Measurements from ENCODE around the gene KNL1.
"Not testable (repeated sequence)": the region's sequence is repeated elsewhere in the genome, so short reads cannot be mapped to it uniquely, and the experiment has no call there.

Gene KNL1, protein sequence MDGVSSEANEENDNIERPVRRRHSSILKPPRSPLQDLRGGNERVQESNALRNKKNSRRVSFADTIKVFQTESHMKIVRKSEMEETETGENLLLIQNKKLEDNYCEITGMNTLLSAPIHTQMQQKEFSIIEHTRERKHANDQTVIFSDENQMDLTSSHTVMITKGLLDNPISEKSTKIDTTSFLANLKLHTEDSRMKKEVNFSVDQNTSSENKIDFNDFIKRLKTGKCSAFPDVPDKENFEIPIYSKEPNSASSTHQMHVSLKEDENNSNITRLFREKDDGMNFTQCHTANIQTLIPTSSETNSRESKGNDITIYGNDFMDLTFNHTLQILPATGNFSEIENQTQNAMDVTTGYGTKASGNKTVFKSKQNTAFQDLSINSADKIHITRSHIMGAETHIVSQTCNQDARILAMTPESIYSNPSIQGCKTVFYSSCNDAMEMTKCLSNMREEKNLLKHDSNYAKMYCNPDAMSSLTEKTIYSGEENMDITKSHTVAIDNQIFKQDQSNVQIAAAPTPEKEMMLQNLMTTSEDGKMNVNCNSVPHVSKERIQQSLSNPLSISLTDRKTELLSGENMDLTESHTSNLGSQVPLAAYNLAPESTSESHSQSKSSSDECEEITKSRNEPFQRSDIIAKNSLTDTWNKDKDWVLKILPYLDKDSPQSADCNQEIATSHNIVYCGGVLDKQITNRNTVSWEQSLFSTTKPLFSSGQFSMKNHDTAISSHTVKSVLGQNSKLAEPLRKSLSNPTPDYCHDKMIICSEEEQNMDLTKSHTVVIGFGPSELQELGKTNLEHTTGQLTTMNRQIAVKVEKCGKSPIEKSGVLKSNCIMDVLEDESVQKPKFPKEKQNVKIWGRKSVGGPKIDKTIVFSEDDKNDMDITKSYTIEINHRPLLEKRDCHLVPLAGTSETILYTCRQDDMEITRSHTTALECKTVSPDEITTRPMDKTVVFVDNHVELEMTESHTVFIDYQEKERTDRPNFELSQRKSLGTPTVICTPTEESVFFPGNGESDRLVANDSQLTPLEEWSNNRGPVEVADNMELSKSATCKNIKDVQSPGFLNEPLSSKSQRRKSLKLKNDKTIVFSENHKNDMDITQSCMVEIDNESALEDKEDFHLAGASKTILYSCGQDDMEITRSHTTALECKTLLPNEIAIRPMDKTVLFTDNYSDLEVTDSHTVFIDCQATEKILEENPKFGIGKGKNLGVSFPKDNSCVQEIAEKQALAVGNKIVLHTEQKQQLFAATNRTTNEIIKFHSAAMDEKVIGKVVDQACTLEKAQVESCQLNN (N-terminal part only)
- 2.1 to 4.3 reads per million in 2 experiments for total RNA-seq

DNA sequence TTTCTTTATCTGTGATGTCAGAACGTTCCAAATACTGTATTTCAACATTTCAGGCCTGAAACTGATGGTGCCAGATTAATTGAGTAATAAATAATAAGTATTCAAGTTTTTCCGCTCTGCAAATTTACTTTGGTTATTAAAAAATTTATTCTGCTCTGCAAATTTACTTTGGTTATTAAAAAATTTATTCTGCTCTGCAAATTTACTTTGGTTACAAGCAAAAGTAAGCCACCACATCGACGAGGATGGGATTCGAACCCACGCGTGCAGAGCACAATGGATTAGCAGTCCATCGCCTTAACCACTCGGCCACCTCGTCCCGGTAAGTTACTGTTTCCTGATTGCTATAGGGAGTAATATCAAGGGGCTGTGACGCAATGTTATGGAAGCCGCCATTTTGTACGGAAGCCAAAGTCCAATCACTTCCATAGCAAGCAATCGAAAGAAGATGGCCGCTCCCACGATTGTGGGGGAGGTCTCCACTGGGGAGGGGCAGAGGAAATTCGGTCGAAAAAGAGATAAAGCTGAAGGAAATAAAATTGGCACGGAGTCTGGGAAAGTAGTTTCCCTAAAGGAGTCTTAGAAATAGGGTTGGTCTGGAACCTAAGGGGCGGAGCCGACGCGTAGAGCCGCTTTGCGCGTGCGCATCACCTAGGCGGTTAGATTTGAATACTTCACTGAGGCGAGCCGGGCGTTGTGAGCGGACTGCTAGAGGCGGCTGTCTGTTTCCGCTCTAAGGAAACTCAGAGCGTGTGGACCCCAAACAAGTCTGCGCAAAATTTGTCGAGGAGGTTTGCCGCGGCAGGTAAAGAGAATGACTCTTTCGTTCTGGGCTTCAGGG lies at the start of gene KNL1:
Gene KNL1 (plus strand): TSS at position 662 of the 841 bp plus-strand sequence. CDS start 8,683 bp downstream, outside the sequence.
- DNase-seq (ENCODE audit: low read depth): peak; percentile 76

- no peak for DNase-seq (ENCODE audit: low read depth)
Measured at GRCh38 chr15:40545457-40545856, 48.6 kb upstream of the KNL1 start.

DNA sequence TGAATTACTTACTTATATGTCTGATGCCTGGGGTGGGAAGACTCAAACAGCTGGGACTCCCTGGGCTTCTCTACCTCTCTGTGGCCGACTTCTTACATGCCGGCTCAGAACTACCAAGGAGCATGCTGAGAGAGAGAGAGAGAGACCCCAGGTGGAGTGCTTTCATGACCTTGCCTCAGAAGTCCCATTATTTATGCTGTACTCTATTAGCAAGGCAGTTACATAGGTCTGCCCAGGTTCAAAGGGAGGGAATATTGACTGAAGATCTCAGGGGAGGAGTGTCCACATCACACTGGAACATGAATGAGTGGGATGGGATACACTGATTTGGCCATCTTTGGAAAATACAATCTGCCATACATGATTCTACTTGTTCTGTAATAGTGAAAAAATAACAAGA lies 45.4 kb upstream of the KNL1 start:
- DNase-seq (ENCODE audit: low read depth): no peak

DNA sequence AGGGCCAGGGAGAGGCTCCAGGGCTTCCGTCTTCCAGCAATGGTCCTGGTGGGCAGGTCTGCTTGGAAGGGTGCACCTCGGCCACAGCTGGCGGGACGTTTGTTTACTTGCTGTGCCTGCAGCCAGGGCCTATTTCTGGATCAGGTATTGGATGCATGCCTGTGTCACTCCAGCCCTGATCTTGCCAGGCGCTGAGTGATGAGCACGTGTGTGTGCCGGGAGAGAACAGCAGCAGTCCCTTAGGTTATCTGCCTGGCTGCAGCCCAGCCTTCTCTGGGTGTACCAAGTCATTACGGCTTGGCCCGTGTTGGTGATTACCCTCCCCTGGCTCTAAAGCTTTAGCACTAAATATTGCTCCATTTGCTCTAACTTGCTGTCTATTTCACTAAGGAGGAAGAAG lies 44.2 kb upstream of the KNL1 start:
- DNase-seq (ENCODE audit: low read depth): no peak

DNA sequence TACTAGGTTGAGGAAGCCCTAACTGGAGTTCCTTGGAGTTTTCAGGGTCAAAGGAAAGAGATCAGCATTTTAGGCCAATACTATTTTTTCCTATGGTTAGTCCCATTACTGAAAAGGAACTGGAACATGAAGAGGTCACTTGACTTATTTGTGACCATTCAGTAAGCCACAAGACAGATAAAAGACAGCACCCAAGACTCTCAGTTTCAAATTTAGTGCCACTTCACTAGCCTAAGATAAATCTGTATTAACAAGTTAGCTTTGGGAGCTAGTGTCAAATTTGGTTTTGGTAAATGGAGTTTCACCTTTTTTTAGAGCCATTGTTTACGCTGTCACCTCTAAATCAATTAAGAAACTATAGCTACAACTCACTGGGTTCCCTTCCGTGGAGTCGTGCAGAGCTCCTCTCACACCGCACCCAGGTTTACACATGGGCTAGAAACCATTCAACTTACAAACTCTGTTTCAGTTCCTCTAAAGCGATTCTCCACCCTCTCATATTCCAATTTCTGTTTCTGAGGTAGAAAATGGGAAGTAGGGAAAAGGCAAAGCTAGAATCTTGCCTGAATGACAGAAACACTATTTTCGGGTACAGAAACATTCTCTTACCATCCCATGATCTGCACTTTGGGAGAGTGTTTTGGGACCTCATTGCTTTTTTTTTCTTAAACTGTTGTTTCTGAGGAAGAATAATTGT lies 43.6 kb upstream of the KNL1 start:
- no peak for DNase-seq (ENCODE audit: low read depth)

DNA sequence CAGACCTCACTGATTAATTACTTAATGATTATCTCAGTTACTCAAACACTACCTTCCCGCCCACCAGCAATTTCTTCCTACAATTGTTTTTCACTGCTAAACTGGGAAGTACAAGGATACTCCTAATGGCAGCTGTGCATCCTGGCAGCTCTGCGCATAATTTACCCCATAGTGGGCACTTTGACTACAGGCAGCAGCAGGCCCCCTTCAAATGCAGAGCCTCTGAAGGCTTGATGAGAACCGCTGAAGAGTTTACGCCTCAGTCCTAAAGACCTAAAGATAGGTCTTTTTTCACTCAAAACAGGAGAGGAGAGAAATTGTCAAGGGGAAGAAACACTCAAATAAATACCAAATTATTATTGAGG lies 39.9 kb upstream of the KNL1 start:
- DNase-seq (ENCODE audit: low read depth): no peak

GRCh38 chr15:40555876-40556275 lies 38.2 kb upstream of the KNL1 start:
- no peak for DNase-seq (ENCODE audit: low read depth)

DNA sequence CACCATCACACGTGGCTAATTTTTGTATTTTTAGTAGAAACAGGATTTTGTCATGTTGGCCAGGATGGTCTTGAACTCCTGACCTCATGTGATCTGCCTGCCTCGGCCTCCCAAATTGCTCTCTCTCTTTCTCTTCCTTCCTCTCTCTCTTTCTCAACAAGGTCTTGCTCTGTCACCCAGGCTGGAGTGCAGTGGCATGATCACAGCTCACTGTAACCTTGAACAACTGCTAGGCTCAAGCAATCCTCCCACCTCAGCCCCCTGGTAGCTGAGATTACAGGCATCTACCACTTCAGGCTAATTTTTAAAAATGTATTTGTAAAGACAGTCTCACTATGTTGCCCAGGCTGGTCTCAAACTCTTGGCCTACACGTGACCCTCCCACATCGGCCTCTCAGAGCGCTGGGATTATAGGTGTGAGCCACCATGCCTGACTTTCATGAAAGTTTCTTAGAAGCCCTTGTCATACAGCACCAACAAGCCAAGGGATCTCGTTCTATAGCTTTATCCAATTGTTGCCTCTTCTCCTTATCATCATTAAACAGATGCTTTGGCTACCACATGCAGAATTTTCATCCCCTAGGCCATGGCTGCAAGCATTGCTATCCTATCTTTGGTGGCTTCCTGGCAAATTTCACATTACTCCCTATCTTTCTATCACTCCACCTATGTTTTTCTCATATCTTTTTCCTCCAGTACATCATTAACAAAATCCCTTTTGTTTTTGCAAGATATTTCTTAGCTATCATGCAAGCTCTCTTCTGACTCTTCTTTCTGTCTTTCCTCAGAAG lies 34.9 kb upstream of the KNL1 start:
- no peak for DNase-seq (ENCODE audit: low read depth)

DNA sequence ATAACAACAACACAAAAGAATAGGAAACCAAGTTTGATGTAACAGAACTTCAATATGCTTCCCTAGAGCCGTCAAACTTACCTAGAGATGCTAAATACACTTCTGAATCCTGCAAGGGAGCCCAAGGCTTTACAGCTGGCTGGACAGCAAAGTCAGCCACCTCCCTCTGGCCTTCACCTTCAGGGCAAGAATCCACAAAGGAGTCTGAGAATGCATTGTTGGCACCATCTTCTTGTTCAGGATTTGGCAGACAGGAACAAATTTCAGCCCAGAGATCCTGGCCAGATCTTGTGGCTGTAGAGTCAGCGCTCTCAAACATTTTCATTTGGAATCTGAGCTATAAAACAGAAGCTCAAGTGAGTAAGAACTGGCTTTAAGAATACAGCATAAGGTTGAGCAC lies 31.4 kb upstream of the KNL1 start:
- no peak for DNase-seq (ENCODE audit: low read depth)

GRCh38 chr15:40563426-40563825 lies 30.6 kb upstream of the KNL1 start:
- no peak for DNase-seq (ENCODE audit: low read depth)

- DNase-seq (ENCODE audit: low read depth): peak; percentile 93
Measured at GRCh38 chr15:40564591-40565332, 29.3 kb upstream of the KNL1 start, which contains the start of gene CCDC32. CCDC32 (minus strand) TSS chr15:40565042; CDS start chr15:40563015, 2,027 bp downstream.

DNA sequence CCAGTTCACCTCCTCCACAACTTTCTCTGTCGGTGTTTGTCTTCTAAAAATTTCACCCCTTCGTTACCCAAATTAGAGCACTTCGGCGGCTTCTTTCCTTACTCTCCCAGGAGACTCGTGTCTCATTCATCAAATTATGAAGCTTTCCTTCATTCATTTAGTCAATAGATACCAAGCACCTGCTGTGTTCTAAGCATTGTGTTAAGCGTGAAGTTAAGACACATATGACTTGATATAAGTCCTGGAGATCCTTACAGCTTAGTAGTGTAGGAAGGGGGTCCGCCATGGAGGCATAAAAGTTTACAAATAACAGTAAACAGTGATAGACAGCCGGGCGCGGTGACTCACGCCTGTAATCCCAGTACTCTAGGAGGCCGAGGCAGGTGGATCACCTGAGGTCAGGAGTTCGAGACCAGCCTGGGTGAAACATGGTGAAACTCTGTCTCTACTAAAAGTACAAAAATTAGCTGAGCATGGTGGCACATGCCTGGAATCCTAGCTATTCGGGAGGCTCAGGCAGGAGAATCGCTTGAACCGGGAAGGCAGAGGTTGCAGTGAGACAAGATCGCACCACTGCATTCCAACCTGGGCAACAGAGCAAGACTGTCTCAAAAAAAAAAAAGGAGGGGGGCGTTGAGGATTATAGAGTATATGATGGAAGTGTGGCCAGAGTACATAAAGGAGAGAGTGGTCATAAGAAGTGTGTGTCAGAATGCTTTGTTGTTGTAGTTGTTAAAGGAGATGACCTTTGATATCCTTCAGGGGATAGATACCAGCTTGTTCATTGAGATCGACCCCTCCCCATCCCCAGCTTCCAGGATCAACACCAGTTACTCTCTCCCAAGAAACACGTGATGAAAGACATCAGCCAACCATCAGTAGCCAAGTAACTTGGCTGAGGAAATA lies 28.5 kb upstream of the KNL1 start:
- no peak for DNase-seq (ENCODE audit: low read depth)

DNA sequence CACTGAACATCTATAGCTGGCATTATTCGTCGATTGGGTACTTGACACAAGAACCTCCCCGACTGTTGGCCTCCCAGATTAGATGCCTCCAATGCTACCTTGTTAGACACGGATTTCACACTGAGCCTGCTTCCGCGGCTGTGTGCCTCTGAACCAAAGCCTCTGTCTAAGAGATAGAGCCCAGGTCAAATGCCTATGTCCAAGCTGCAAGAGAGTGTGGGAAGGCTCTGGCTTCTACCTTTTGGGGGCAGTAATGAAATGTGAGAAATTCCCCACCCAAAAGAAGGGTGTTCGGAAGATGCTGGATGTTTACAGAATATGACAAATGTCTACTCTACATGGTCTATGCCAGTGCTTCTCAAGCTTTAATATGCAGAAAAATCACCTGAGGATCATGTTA lies 26.9 kb upstream of the KNL1 start:
- no peak for DNase-seq (ENCODE audit: low read depth)

DNA sequence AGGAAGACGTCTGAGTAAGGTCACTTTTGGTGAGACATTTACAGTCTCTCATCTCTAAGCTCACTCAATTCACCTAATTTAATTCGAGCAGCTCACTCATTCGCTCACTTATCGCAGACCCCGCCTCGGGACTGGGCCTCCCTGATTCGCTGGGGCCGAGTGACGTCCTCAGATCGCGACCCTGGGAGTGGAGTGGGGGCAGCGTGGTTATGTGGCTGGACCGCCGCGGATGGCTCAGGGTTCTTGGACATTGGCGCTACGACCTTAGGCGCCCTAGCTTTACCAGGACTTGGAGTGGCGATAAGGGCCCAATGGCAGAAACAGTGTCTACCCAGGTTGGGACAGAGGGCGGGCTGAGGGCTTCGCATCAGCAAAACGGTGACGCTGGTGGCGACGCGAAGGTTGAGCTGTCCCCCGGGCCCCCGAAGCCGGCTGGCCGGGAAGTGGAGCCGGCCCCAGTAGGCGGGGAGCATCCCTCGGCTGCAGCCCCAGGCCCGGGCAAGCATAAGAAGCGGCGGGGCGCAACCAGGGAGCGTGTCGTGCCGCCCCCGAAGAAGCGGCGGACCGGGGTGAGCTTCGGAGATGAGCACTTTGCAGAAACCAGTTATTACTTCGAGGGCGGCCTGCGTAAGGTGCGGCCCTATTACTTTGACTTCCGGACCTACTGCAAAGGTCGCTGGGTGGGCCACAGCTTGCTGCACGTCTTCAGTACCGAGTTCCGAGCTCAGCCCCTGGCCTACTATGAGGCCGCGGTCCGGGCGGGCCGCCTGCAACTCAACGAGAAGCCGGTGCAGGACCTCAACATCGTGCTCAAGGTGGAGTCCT lies 24.7 kb upstream of the KNL1 start, which contains the start of gene RPUSD2:
Gene RPUSD2 (plus strand): TSS at position 171 of the 825 bp plus-strand sequence. CDS start 39 bp downstream, at position 210.
- DNase-seq (ENCODE audit: low read depth): peak; percentile 90

DNA sequence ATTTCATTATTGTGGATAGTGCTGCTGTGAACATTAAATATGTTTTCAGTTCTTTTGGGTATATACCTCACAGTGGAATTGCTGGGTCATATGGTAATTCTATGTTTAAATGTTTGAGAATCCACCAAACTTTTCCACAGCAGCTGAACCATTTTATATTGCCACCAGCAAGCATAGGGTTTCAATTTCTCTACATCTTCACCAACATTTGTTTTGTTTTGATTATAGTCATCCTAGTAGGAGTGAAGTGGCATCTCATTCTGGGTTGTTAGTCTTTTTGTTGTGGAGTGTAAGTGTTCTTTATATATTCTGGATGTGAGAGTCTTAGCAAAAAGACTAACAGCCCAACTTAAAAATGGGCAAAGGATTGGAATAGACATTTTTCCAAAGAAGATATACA lies 18.9 kb upstream of the KNL1 start:
- no peak for DNase-seq (ENCODE audit: low read depth)

GRCh38 chr15:40576914-40577313 lies 17.1 kb upstream of the KNL1 start:
- not testable (repeated sequence) for DNase-seq (ENCODE audit: low read depth)

GRCh38 chr15:40578892-40579291 lies 15.2 kb upstream of the KNL1 start:
- DNase-seq (ENCODE audit: low read depth): no peak

Data from T follicular helper cell (primary cell).